H1 (cell line): ENCODE results near the gene ANKS1B. TPM values are rescaled to one million over a fixed set of nuclear protein-coding genes. Genes with fewer than 3 reads are reported as not detected.

ENCODE experiments used
- CTCF ChIA-PET: fragments of 300-600 bp; sonication (Branson Sonifier 250); formaldehyde crosslinking; loops from one replicate; lab custom pipeline; 2021; ENCODE audit not compliant: partially characterized antibody; lab: Charles Lee
- POLR2A ChIA-PET: fragments of 300-600 bp; sonication (Branson Sonifier 250); formaldehyde crosslinking; loops from one replicate; lab custom pipeline; 2021; ENCODE audit warnings: inconsistent platforms; ENCODE audit not compliant: partially characterized antibody; lab: Charles Lee
- DNase-seq, 2 experiments: peaks; one replicate each; pipeline versions ENCODE4 v3.0.0 to v3.0.0-alpha.2; 2010 to 2022; ENCODE audit warnings: low spot score in 2 of 2, low read depth in 1 of 2, mixed read lengths in 1 of 2
- FAIRE-seq: peaks from 2 replicates; lab custom pipeline; 2011; peaks lifted over from hg19 to GRCh38; lab: Jason Lieb, UNC
- H2AFZ ChIP-seq: 2 replicates; pipeline ENCODE4 v1.8.1; 2012; ENCODE audit warnings: low read length, inconsistent platforms
- H2AK5ac ChIP-seq: 2 replicates; pipeline ENCODE4 v1.6.1; 2013; ENCODE audit warnings: low read depth, low read length
- H2BK120ac ChIP-seq: replicated peaks from 2 replicates; pipeline ENCODE3; 2013; ENCODE audit warnings: low read depth, low read length, inconsistent platforms
- H2BK12ac ChIP-seq: 2 replicates; pipeline ENCODE4 v1.6.1; 2013; ENCODE audit warnings: low read depth, low read length
- H2BK15ac ChIP-seq: 2 replicates; pipeline ENCODE4 v1.6.1; 2013; ENCODE audit warnings: low read length
- H2BK20ac ChIP-seq: 2 replicates; pipeline ENCODE4 v1.6.1; 2013; ENCODE audit warnings: low read length
- H2BK5ac ChIP-seq: 2 replicates; pipeline ENCODE4 v1.6.1; 2013; ENCODE audit warnings: low read depth, low read length
- H3K14ac ChIP-seq: 2 replicates; pipeline ENCODE4 v1.6.1; 2013; ENCODE audit warnings: inconsistent platforms; ENCODE audit not compliant: insufficient read length
- H3K18ac ChIP-seq: 2 replicates; pipeline ENCODE4 v1.6.1; 2013; ENCODE audit warnings: low read length; ENCODE audit errors: extremely low read depth
- H3K23ac ChIP-seq: 2 replicates; pipeline ENCODE4 v1.6.1; 2013; ENCODE audit warnings: inconsistent platforms; ENCODE audit not compliant: insufficient read length
- H3K23me2 ChIP-seq: 2 replicates; pipeline ENCODE4 v1.6.1; 2013; ENCODE audit warnings: low read depth, low read length
- H3K27ac ChIP-seq: 2 replicates; pipeline ENCODE4 v1.6.1; 2011; ENCODE audit warnings: low read depth, low read length, inconsistent platforms
- H3K27me3 ChIP-seq, 4 experiments: replicated peaks in 1 of 4; 1 replicate in 1 of 4; 2 replicates in 3 of 4; pipeline versions ENCODE4 v1.6.1 to v1.8.1; 2011 to 2013; ENCODE audit warnings: low read length in 3 of 4, mild to moderate bottlenecking in 3 of 4, inconsistent platforms in 2 of 4, mixed read lengths in 2 of 4, moderate library complexity in 1 of 4; ENCODE audit not compliant: control insufficient read depth in 3 of 4, insufficient read depth in 3 of 4; ENCODE audit errors: extremely low read depth in 1 of 4
- H3K36me3 ChIP-seq, 4 experiments: 2 replicates each; pipeline versions ENCODE4 v1.6.1 to v1.8.1; 2011 to 2013; ENCODE audit warnings: mild to moderate bottlenecking in 4 of 4, low read length in 3 of 4, moderate library complexity in 2 of 4, control low read depth in 1 of 4, inconsistent platforms in 1 of 4; ENCODE audit not compliant: insufficient read depth in 4 of 4, control insufficient read depth in 2 of 4
- H3K4ac ChIP-seq: replicated peaks from 2 replicates; pipeline ENCODE3; 2013; ENCODE audit warnings: low read length, low read depth, mixed read lengths, inconsistent platforms; ENCODE audit not compliant: insufficient read length
- H3K4me1 ChIP-seq, 4 experiments: replicated peaks in 1 of 4; 1 replicate in 1 of 4; 2 replicates in 3 of 4; pipeline versions ENCODE4 v1.6.1 to v1.8.1; 2011 to 2013; ENCODE audit warnings: low read length in 3 of 4, inconsistent platforms in 2 of 4, mixed read lengths in 1 of 4; ENCODE audit not compliant: insufficient read depth in 4 of 4, control insufficient read depth in 3 of 4
- H3K4me2 ChIP-seq, 2 experiments: 2 replicates each; pipeline versions ENCODE4 v1.6.1 to v1.8.1; 2011 to 2013; ENCODE audit warnings: low read depth in 2 of 2, low read length in 2 of 2, control low read depth in 1 of 2, inconsistent platforms in 1 of 2, mild to moderate bottlenecking in 1 of 2; ENCODE audit not compliant: insufficient read depth in 1 of 2
- H3K4me3 ChIP-seq, 4 experiments: fragments of 200-600, 300-600 bp in 1 of 4; sonication (generic), shearing (Covaris generic), sonication (Bioruptor Twin) in 1 of 4; 2 replicates each; pipeline versions ENCODE4 v1.5.1 to v1.8.1; 2011 to 2016; ENCODE audit warnings: low read length in 4 of 4, low read depth in 3 of 4, control low read depth in 2 of 4, inconsistent platforms in 2 of 4, mild to moderate bottlenecking in 2 of 4, mixed read lengths in 1 of 4, moderate library complexity in 1 of 4; ENCODE audit not compliant: insufficient read depth in 2 of 4; ENCODE audit errors: extremely low read depth in 1 of 4
- H3K56ac ChIP-seq: replicated peaks from 2 replicates; pipeline ENCODE3; 2013; ENCODE audit warnings: low read depth, mild to moderate bottlenecking, mixed read lengths, low read length, inconsistent platforms; ENCODE audit not compliant: insufficient read length
- H3K79me1 ChIP-seq: 2 replicates; pipeline ENCODE4 v1.6.1; 2013; ENCODE audit warnings: low read depth, low read length, control low read depth
- H3K79me2 ChIP-seq, 2 experiments: 2 replicates each; pipeline versions ENCODE4 v1.6.1 to v1.8.1; 2012 to 2013; ENCODE audit warnings: low read length in 2 of 2, mild to moderate bottlenecking in 2 of 2, inconsistent platforms in 1 of 2; ENCODE audit not compliant: insufficient read depth in 2 of 2, control insufficient read depth in 1 of 2
- H3K9ac ChIP-seq, 4 experiments: replicated peaks in 1 of 4; 1 replicate in 1 of 4; 2 replicates in 3 of 4; pipeline versions ENCODE4 v1.6.1 to v1.8.1; 2011 to 2013; ENCODE audit warnings: low read depth in 3 of 4, low read length in 3 of 4, control low read depth in 2 of 4, mild to moderate bottlenecking in 2 of 4, moderate library complexity in 2 of 4, inconsistent platforms in 1 of 4; ENCODE audit errors: extremely low read depth in 1 of 4
- H3K9me3 ChIP-seq, 2 experiments: 2 replicates each; pipeline versions ENCODE4 v1.6.1 to v1.8.1; 2012 to 2013; ENCODE audit warnings: mild to moderate bottlenecking in 2 of 2, moderate library complexity in 2 of 2, control low read depth in 1 of 2, inconsistent platforms in 1 of 2, low read depth in 1 of 2, low read length in 1 of 2, mixed read lengths in 1 of 2; ENCODE audit not compliant: insufficient read depth in 2 of 2
- H4K20me1 ChIP-seq, 2 experiments: replicated peaks in 1 of 2; 2 replicates each; pipeline versions ENCODE3 to v1.8.1; 2011 to 2013; ENCODE audit warnings: inconsistent platforms in 2 of 2, low read length in 2 of 2, mild to moderate bottlenecking in 1 of 2; ENCODE audit not compliant: insufficient read depth in 2 of 2, control insufficient read depth in 1 of 2
- H4K5ac ChIP-seq: 2 replicates; pipeline ENCODE4 v1.6.1; 2013; ENCODE audit warnings: low read length, low read depth, mixed read lengths, inconsistent platforms; ENCODE audit not compliant: insufficient read length
- H4K8ac ChIP-seq: 2 replicates; pipeline ENCODE4 v1.8.0; 2013; ENCODE audit warnings: mild to moderate bottlenecking, moderate library complexity, low read length, inconsistent platforms; ENCODE audit not compliant: insufficient read depth; ENCODE audit errors: extremely low read depth
- H4K91ac ChIP-seq: replicated peaks from 2 replicates; pipeline ENCODE3; 2013; ENCODE audit warnings: low read length, mixed read lengths, inconsistent platforms; ENCODE audit not compliant: insufficient read length
- BACH1 ChIP-seq: IDR thresholded peaks from 2 replicates; pipeline ENCODE4 v1.6.1; 2012; ENCODE audit warnings: low read length, improper control_type of control experiment
- CREB1 ChIP-seq: IDR thresholded peaks from 2 replicates; pipeline ENCODE4 v1.6.1; 2012; ENCODE audit warnings: inconsistent platforms
- EGR1 ChIP-seq: IDR thresholded peaks from 2 replicates; pipeline ENCODE4 v1.6.1; 2011; ENCODE audit warnings: low read depth, low read length, borderline replicate concordance
- HDAC2 ChIP-seq, 2 experiments: fragments of 300-600 bp in 1 of 2; sonication (generic) in 1 of 2; IDR thresholded peaks; 2 replicates each; pipeline ENCODE4 v1.6.1; 2011 to 2012; ENCODE audit warnings: low read depth in 2 of 2, low read length in 2 of 2, mild to moderate bottlenecking in 2 of 2, moderate library complexity in 2 of 2, borderline replicate concordance in 1 of 2, inconsistent platforms in 1 of 2
- POLR2AphosphoS5 ChIP-seq: IDR thresholded peaks from 2 replicates; pipeline ENCODE4 v1.6.1; 2011; ENCODE audit warnings: low read depth, low read length
- RNF2 ChIP-seq: fragments of 200-900, 300-1000 bp; sonication (generic); IDR thresholded peaks from 2 replicates; pipeline ENCODE4 v1.7.1; 2016; ENCODE audit warnings: borderline replicate concordance, low read depth, mild to moderate bottlenecking, antibody characterized with exemption, low read length; ENCODE audit not compliant: poor library complexity, severe bottlenecking; ENCODE audit errors: missing control alignments
- SIRT6 ChIP-seq: IDR thresholded peaks from one replicate; pipeline ENCODE4 v1.7.1; 2012; ENCODE audit warnings: low read length, inconsistent platforms
- TCF12 ChIP-seq: IDR thresholded peaks from 2 replicates; pipeline ENCODE4 v1.6.1; 2011; ENCODE audit warnings: low read depth, mild to moderate bottlenecking, low read length
- YY1 ChIP-seq: IDR thresholded peaks from 2 replicates; pipeline ENCODE4 v1.6.1; 2011; ENCODE audit warnings: low read depth, mild to moderate bottlenecking, low read length
- WGBS, 2 experiments: shearing (Covaris generic) in 1 of 2; methylation state at CpG; one replicate each; pipeline versions ENCODE4 v1.1.6 to v1.1.7; 2013 to 2015; ENCODE audit warnings: low lambda C conversion rate in 2 of 2, mixed read lengths in 2 of 2, inconsistent platforms in 1 of 2, low coverage in 1 of 2, missing lambda C conversion rate in 1 of 2; ENCODE audit not compliant: insufficient replicate concordance in 2 of 2, insufficient coverage in 1 of 2, insufficient read length in 1 of 2; ENCODE audit errors: extremely low coverage in 1 of 2, missing lambda C conversion rate in 1 of 2; 5-methylcytosine and 5-hydroxymethylcytosine counted together
- polyA plus RNA-seq, 7 experiments: library from polyadenylated mRNA; depleted of rRNA in 3 of 7; stranded (reverse) in 5 of 7; unstranded in 2 of 7; fragments of >200 nt in 5 of 7; fragments of 200-250 nt in 2 of 7; gene quantifications; 1 replicate in 5 of 7; 2 replicates in 1 of 7; 4 replicates in 1 of 7; pipeline versions ENCODE4 v1.2.1 to v1.2.3, GENCODE V29; 2011 to 2013; ENCODE audit warnings: missing spikeins in 2 of 7, mixed read lengths in 2 of 7
- total RNA-seq: library from RNA; stranded (reverse); fragmentation: NEBNext Ultra II Directional; extraction: Animal tissue kit (Norgen Biotek cat#: 25700); gene quantifications from 2 replicates; pipeline ENCODE4 v1.2.1, GENCODE V29; 2021
- TF ChIP-seq, protein P1 (sequence below): IDR thresholded peaks from 2 replicates; pipeline ENCODE4 v1.6.1; 2011; ENCODE audit warnings: low read length, improper control_type of control experiment
- TF ChIP-seq, protein P2 (sequence below): IDR thresholded peaks from 2 replicates; pipeline ENCODE4 v1.6.1; 2011; ENCODE audit warnings: low read depth, mild to moderate bottlenecking, low read length; ENCODE audit not compliant: insufficient read depth
- TF ChIP-seq, protein P3 (sequence below): IDR thresholded peaks from 2 replicates; pipeline ENCODE4 v1.6.1; 2012; ENCODE audit warnings: inconsistent platforms

ANKS1B gene
- total and polyA plus RNA-seq, 2 of the 8 experiments (the other 6 are each of a cell fraction or from before 2014, with no cell fraction given), result 2.7 to 6.1 TPM

DNA sequence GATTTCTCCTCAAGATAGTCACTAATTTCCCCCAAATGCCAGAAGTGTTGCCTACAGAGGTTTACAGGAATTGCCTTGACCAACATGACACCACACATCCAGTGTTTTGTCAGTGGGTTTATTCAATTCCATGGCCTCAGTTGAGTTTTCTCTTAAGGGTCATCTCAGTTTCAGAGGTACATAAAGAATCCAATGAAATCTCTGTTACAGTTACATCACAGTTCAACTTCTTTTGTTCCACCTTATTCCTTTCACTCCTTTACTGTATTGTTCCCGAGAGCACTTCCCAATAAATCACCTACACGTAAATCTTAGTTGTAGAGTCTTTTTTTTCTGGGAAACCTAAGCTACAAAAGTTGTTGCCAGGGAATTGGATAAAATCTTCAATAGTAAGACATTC is 410.8 kb downstream of the ANKS1B start:
- H4K5ac ChIP-seq, result no peak overlapping the region
- no peak overlapping the region for H2BK5ac ChIP-seq
- no peak overlapping the region for H3K4me2 ChIP-seq
- no peak overlapping the region for H2BK120ac ChIP-seq
- H3K27ac ChIP-seq, result no peak overlapping the region
- no peak overlapping the region for H3K4me3 ChIP-seq
- no peak overlapping the region for H3K18ac ChIP-seq
- POLR2A ChIA-PET, result no interaction called here
- peaks cover 0 to 4% (median 0%) of the 10 kb centered on the region in 4 experiments; a peak in 3 of 7 replicates for H3K27me3 ChIP-seq
- H4K8ac ChIP-seq, result no peak overlapping the region
- 90% methylated on average over 2 of the region's 2 CpGs; no CpG with 5 or more reads in 1 of the 2 experiments for WGBS, 2 experiments
- no peak overlapping the region for H3K56ac ChIP-seq
- no peak overlapping the region for H3K14ac ChIP-seq
- no peak overlapping the region for H3K23ac ChIP-seq
- H3K4me1 ChIP-seq, result no peaks in the 10 kb centered on the region
- H2BK20ac ChIP-seq, result no peak overlapping the region
- FAIRE-seq, result no peak
- no peaks in the 10 kb centered on the region for H3K9me3 ChIP-seq
- no peaks in the 10 kb centered on the region for H3K79me1 ChIP-seq
- no peaks in the 10 kb centered on the region for H3K79me2 ChIP-seq
- no peaks in the 10 kb centered on the region for H3K23me2 ChIP-seq
- no peaks in the 10 kb centered on the region for H3K36me3 ChIP-seq
- no peak for DNase-seq
- no peak overlapping the region for H2AFZ ChIP-seq
- no peak overlapping the region for H2BK12ac ChIP-seq
- H4K91ac ChIP-seq, result no peak overlapping the region
- H4K20me1 ChIP-seq, result no peaks in the 10 kb centered on the region
- H3K4ac ChIP-seq, result no peak overlapping the region
- H2AK5ac ChIP-seq, result no peak overlapping the region
- CTCF ChIA-PET, result interaction anchor here (0.6 kb wide), 1 partner anchor 183 kb away, joined by 3 read pairs; no protein-coding TSS in a partner anchor
- H2BK15ac ChIP-seq, result no peak overlapping the region
- no peak overlapping the region for H3K9ac ChIP-seq
- TF ChIP-seq EGR1 (no peak), POLR2AphosphoS5 (no peak), HDAC2 (IDR thresholded peaks at IDR 0.05; ENCODE audit: borderline replicate concordance in 1 of 2, low read depth in 2 of 2, low read length in 2 of 2) (no peak), RNF2 (no peak), YY1 (no peak), SIRT6 (no peak), CREB1 (no peak), BACH1 (no peak), TCF12 (no peak)
- TF ChIP-seq, protein P1, sequence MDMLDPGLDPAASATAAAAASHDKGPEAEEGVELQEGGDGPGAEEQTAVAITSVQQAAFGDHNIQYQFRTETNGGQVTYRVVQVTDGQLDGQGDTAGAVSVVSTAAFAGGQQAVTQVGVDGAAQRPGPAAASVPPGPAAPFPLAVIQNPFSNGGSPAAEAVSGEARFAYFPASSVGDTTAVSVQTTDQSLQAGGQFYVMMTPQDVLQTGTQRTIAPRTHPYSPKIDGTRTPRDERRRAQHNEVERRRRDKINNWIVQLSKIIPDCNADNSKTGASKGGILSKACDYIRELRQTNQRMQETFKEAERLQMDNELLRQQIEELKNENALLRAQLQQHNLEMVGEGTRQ, result no peak
- TF ChIP-seq, protein P2, sequence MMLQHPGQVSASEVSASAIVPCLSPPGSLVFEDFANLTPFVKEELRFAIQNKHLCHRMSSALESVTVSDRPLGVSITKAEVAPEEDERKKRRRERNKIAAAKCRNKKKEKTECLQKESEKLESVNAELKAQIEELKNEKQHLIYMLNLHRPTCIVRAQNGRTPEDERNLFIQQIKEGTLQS, result no peak
- TF ChIP-seq, protein P3, sequence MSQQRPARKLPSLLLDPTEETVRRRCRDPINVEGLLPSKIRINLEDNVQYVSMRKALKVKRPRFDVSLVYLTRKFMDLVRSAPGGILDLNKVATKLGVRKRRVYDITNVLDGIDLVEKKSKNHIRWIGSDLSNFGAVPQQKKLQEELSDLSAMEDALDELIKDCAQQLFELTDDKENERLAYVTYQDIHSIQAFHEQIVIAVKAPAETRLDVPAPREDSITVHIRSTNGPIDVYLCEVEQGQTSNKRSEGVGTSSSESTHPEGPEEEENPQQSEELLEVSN, result no peak
